HFF-Myc (cell line): ENCODE data around the gene IQSEC1.

Experiments
- DNase-seq: peaks from one replicate; pipeline ENCODE4 v3.0.0-alpha.2; 2011; ENCODE audit warnings: low read depth; ENCODE audit errors: extremely low read depth
- H3K4me3 ChIP-seq: replicated peaks from 2 replicates; pipeline ENCODE4 v1.5.1; 2011; ENCODE audit warnings: low read depth, mild to moderate bottlenecking, control low read depth, low read length
- CTCF ChIP-seq: IDR thresholded peaks from 2 replicates; pipeline ENCODE4 v1.5.1; 2012; ENCODE audit warnings: mild to moderate bottlenecking, low read depth, low read length, control low read depth; ENCODE audit errors: missing control alignments

Gene IQSEC1

DNA sequence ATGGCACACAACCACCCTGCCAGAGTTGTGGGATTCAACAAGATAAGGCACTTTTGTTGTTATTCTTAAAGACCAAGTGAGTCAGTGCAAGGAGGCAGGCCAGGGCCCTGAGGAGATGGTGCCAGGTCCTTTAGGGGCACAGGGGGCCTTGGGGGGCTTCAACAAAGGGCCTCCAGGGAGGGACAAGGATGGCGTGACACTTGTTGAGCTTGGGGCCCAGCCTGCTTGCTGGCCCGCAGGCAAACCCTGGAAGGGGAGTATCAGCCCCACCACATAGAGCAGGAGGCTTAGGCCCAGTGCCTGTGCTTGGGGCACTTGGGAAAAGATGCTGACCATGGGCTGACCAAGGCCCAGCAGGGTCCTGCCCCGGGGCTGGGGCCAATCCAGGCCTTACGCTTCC lies 5.5 kb downstream of the IQSEC1 start:
- no peak for TF ChIP-seq CTCF
- no peak overlapping the region for H3K4me3 ChIP-seq
- no peak for DNase-seq

DNA sequence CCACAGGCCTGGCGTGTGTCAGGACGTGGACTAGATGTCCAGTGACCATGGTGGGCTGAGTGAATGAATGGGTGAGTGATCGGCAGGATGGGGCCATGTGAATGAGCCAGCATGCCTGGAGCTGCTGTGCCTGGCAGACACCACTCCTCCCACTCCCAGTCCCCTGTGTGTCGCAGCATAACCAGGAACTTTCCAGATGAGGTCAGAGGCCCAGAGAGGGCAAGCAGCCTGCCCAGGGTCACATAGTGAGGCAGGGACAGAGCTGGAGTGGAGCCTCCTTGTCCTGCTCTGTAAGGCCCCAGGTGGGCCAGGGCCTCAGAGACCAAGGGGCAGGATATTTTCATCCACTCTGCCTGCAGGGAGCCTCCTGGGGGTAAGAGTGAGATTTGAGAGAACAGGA lies 6.4 kb downstream of the IQSEC1 start:
- DNase-seq: no peak
- TF ChIP-seq CTCF: no peak
- no peak overlapping the region for H3K4me3 ChIP-seq

- no peak for DNase-seq
- TF ChIP-seq CTCF: no peak
- no peak overlapping the region for H3K4me3 ChIP-seq
Measured at GRCh38 chr3:13066236-13066635, 7.0 kb downstream of the IQSEC1 start.

DNA sequence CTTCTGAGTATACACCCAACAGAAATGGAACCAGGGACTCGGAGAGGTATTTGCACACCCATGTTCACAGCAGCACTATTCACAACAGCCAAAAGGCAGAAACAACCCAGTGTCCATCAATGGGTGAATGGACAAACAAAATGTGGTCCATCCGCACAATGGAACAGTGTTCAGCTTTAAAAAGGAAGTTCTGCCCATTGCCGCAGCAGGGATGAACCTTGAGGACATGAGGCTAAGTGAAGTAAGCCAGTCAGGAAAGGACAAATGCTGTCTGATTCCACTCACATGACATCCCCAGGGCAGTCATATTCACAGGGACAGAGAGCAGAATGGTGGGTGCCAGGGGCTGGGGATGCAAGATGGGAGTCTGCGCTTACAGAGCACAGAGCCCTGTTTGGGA lies 7.5 kb downstream of the IQSEC1 start:
- no peak for DNase-seq
- no peak overlapping the region for H3K4me3 ChIP-seq
- no peak for TF ChIP-seq CTCF

DNA sequence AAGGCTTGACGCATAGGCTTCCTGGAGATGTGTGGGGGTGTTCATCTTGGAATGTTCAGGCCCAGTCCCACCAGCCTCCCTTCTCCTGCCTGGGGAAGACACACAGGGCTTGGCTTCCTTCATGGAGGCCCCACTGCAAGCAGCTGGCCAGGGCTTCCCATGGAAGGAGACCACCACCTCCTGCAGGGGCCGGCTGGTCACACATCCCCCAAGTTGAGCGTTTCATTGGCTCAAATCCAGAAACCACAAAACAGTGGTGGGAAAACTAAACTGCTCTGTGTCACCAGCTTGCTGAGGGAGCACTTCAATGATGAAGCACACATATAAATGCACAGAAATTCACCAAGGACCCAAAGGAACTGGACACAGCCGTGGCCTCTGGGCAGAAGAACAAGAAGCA lies 8.3 kb downstream of the IQSEC1 start:
- no peak for DNase-seq
- H3K4me3 ChIP-seq: no peak overlapping the region
- TF ChIP-seq CTCF: no peak

- H3K4me3 ChIP-seq: no peak overlapping the region
- DNase-seq: no peak
- TF ChIP-seq CTCF: no peak
Measured at GRCh38 chr3:13064159-13064868, 8.9 kb downstream of the IQSEC1 start.

GRCh38 chr3:13063225-13063624 lies 10.0 kb downstream of the IQSEC1 start:
- no peak for DNase-seq
- TF ChIP-seq CTCF: no peak
- H3K4me3 ChIP-seq: no peak overlapping the region
